Measurements from ENCODE around the gene DBR1.

DNA sequence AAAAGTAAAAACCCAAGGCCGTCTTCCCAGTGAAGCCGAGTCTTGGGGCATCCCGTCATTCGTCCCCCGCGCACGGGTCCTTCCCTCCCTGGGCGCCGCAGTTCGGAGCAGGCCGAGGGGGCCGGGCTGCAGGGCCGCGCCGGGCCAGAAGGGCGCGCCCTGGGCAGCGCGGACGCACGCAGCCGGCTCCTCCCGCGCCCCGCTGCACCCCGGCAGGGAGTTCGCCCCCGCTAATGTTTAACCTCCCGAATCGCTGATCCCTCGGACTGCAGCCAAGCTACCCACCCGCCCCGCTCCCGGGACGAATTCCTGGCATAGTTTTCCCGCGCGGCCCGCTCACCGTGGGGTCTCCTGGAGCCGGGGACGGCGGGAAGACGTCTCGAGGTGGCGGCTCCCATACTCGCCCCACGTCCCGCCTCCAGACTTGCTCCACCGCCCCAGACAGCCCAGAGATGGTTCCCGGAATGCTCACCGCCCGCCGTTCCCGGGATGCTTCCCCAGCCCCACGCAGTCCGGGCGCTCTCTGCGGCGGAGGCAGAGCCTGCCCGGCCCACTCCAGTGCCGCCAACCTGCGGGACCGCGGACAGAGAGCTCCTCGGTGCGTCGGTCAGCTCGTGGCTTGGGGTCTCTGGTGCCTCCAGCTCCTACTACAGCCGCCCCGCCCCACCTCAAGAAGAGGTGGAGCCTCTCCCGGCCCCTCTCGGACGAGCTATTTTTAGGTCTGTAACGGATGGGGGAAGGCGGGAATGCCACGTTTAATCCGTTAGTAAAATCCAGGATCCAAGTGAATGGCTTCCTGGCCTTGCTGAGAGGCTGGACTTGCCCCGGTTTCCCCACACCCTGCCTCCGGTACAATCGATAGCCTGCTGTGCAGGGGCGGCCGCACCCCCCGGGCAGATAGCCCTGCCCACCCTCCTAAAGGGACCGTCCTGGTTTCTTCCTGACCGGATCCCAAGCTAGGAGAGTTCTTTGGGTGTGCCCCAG, 59.4 kb downstream of the DBR1 start, which contains the start of gene DZIP1L:
- peak; percentile 19 to 35 for TF ChIP-seq POLR2A (IDR thresholded peaks at IDR 0.05)
- TF ChIP-seq, protein P1, sequence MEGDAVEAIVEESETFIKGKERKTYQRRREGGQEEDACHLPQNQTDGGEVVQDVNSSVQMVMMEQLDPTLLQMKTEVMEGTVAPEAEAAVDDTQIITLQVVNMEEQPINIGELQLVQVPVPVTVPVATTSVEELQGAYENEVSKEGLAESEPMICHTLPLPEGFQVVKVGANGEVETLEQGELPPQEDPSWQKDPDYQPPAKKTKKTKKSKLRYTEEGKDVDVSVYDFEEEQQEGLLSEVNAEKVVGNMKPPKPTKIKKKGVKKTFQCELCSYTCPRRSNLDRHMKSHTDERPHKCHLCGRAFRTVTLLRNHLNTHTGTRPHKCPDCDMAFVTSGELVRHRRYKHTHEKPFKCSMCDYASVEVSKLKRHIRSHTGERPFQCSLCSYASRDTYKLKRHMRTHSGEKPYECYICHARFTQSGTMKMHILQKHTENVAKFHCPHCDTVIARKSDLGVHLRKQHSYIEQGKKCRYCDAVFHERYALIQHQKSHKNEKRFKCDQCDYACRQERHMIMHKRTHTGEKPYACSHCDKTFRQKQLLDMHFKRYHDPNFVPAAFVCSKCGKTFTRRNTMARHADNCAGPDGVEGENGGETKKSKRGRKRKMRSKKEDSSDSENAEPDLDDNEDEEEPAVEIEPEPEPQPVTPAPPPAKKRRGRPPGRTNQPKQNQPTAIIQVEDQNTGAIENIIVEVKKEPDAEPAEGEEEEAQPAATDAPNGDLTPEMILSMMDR (IDR thresholded peaks at IDR 0.05 in 4 of 5, conservative IDR thresholded peaks at IDR 0.05 in 1 of 5) = peak; percentile 36 to 57 (median 52)
